HG02678 (cell line): ENCODE results near the gene RAB3GAP2.
"Not testable (repeated sequence)": the region's sequence is repeated elsewhere in the genome, so short reads cannot be mapped to it uniquely, and the experiment has no call there.

Experiments used
- ATAC-seq: cut with Tn5 transposase; IDR thresholded peaks from one replicate; pipeline ENCODE4 v1.9.1; 2021; ENCODE audit warnings: mild to moderate bottlenecking, moderate library complexity; ENCODE audit not compliant: unreplicated experiment

The RAB3GAP2 gene

DNA sequence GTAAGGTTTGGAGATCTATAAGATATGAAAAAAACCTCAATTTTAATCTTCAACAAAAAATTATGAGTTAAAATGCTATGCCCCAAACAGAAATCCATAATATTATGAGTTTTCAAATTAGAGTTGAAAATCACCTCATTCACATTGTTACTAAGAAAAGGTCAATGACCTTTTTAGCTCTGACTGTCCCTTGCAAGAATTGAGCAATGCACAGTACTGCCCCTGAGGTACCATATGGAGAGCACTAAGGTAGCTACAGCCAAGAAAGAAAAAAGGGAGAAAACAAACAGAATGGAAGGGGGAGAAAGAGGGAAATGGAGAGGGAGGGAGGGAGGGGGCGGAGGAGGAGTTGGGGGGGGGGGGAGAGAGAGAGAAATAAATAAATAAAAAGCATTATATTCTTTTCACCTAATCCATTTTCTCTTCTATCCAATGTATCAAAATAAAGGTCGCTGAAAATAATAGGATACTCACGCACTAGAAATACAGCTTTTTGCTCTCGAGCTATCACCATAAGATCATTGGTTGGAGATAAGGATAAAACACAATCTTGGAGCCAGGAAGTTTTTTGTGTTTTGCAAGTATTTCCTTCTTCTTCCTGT is 58.8 kb downstream of the RAB3GAP2 start:
- ATAC-seq = no peak

DNA sequence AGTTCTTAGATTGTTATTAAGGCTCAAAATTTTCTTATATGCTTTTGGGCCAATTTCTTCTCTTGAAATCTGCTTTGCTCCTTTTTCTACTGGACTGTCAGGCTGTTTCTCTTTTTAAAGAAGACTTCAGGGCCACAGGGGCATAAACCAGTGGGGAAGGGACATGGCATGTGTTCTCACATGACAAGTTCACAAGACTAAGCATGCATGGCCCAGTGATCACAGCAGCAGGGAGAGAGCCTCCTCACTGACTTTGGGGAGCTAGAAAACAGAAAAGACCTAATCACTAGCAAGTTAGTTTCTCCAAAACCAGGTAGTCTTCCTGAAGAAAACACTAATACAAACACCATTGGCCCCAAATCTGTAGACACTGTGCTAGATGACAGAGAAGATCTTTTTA is 64.8 kb downstream of the RAB3GAP2 start:
- no peak for ATAC-seq

DNA sequence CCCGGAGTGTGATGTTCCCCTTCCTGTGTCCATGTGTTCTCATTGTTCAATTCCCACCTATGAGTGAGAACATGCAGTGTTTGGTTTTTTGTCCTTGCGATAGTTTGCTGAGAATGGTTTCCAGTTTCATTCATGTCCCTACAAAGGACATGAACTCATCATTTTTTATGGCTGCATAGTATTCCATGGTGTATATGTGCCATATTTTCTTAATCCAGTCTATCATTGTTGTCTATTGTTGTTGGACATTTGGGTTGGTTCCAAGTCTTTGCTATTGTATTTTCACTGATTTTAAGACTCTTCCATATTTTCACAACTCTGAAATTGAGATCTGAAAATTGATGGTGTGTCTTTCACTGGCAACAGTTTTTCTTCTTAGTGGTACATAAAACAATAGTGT is 67.5 kb downstream of the RAB3GAP2 start:
- not testable (repeated sequence) for ATAC-seq

DNA sequence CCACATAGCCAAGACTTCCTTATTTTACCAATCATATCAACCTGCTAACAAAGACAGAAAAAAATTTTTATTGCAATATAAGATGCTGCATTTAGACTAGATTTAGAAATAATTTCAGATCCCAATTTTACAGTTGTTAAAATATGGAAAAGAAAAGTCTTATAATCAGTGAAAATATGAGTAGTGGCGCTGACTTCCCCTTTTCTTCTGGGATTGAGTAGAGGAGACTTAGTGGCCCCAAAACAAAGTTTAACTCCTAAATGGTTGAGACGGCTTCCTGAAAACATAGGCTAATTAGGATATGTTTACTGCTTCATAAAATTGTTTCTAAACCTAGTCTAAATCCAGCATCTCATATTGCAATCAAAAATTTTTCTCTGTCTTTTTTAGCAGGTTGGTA is 68.4 kb downstream of the RAB3GAP2 start:
- ATAC-seq = no peak

DNA sequence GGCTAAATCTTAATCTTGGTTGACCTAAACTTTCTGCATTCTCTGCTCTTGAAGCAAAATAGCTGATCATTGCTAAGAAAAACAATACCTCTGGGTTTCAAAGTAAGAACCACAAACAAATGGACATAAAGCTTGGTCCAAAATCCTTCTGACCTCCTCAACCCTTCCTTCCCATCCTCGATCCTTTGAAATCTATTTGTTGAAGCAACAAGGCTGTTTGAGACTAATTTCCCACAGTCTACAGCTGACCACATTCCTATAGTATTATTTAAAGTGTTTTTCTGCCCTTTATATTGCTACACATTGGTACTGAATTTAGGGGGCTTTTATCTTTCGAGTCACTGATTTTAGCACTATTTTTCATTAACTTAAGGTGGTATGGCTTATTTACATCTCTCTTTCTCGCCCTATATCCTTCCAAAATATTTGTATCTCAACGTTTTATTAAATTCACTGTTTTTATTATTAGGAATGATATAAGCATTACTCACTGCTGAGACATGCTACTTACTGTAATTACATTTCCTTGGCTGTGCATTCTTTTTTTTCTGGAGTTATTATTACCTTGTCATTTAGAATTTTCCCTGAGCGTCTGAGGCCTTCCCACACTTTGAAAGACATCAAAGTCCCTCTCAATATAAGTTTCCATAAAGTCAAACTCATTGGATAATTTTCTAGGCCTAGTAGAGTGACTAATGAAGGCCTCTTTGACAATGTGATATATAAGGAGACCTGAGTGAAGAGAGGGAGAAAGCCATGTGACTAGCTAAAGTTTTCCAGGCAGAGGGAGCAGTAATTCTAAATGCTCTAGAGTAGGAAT is 73.9 kb downstream of the RAB3GAP2 start:
- no peak for ATAC-seq

DNA sequence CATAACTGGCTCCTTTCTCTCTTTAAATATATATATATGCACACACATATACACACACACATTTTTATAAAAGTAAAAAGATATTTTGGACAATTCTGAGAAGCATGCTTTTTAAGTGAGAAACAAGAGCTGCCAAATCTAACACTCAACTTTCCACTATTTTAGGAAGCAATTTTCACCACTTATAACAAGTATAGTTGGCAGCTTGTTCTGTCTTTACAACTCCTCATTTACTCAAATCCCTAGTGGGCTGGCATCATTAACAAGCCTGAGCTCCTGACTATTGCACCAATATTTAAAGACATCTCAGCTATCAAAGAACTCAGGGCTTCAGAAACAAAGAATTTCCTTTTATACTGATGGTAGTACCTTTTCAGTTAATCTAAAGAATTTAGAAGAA is 76.6 kb downstream of the RAB3GAP2 start:
- ATAC-seq = no peak

DNA sequence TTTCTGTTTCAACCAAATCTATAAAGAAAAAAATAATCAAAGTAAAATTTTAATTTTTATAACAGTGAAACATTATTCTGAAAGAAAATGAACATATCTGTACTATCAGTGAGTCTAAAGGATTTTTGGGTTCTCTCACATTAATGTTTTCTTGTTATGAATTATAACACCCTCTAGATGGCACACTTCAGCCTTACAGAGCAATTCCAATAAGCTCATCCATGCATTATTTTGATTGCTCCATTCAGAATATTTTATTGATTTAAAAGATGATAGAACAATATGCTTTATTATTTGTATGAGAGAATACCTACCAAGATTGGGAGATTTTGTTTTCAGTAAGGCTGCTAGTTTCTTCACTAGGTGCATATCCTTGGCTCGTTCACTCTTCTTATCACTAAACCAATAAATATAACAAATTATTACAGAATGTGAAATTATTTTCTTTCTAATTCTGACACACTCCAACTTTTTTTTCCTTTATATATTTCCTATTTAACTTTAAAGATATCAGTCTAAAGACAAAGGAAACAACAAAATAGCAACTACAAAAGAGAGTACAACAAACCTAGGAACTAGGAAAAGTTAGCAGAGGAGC is 82.4 kb downstream of the RAB3GAP2 start:
- peak; percentile 55 for ATAC-seq

DNA sequence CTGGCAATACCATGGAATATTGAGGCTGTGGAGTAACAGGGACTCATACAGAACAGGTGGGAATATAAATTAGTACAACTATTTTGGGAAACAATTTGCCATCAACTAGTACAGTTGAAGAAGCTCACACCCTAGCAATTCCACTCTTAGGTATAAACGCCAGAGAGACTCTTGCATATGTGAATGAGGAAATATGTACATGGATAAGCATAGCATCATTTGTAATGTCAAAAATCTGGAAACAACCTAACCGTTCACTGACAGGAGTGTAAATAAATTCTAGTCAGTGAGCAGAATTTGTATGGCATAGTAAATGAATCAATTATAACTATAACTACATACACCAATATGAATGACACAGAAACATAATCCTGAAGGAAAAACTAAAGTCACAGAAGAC is 83.7 kb downstream of the RAB3GAP2 start:
- no peak for ATAC-seq

DNA sequence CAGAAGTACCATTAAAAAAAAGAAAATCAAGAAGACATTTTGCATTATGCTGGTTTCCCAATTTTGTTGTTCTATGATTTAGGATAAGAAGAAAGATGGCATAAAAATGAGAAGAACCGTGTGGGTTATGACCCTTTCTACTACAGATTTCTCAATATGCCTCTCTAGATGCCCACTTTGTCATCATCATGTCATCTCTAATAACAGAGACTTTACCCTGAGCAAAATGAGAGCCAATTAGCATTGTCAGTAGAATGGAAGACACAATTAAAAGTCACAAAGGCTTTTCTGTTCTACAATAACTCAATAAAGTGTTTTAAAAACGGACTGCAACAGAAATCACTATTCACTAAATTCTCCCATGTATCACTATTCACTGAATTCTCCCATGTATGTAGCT is 85.5 kb downstream of the RAB3GAP2 start:
- no peak for ATAC-seq

DNA sequence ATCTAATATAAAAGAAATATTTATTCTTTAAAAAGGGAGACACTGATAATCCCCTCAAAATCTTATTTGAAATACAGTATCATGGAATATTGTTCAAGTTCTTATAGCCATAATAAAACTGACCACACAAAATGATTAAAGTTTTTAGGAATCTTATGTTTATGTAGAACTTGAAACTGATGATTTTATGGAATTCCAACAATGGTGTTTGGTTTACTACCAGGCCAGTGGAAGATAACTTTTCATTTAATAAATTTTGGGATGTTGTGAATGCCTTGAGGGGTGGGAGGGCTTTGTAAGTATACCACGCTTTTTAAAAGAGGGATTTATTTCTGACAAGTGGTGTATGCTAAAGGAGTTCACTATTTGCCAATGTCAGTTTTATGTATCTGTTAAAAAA is 87.7 kb downstream of the RAB3GAP2 start:
- no peak for ATAC-seq

DNA sequence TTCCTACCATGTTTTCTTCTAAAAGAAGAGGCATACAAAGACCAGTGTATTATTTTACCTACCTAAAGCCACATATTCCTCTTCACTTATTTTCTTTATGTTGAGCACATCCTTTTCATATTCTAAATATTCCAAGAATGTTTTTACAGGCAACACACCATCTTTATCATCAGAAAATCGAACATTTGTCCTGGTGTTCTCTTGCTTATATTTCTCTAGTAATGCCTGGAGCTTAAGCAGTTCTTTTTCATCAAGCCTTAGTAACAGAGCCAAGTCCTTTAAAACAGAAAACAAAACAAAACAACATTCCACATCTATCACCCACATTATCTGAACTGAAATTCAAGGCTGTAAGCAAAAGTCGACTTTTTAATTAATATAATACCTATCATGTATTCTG is 89.6 kb downstream of the RAB3GAP2 start:
- no peak for ATAC-seq

DNA sequence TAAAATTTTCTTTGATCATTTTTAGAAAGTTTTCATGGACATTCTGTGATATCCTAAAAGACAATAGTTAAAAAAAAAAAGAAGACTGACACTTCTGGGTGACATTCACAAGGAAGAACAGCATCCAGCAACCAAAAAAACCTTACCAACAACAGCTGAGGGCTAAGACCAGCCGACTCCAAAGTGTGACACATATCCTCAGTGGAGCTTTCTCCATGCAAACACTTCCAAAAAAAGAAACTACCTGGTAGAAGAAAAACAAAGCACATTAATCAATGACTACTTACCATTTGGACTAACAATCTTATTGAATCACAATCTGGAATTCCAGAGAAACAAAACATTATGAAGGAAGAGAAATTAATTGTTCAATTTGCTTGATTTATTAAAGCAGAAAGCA is 90.1 kb downstream of the RAB3GAP2 start:
- ATAC-seq = no peak

DNA sequence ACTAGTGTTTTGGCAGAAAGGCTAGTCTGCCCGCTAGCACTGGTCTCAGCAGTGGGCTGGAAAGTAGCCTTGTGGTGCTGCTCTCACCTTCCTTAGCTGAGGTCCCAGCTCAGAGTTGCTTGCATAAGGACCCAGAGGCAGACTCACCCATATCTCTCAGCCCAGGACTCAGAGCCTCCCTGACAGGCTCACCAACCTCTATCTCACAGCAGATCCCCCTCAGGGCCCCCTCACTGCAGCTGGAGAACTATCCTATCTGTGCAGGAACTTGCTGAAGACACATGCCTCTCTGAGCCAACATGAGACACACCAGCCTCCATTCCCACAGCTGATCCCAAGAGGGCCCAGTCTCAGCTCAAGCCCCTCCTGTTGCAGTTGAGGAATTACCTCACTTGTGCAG is 95.7 kb downstream of the RAB3GAP2 start:
- no peak for ATAC-seq

DNA sequence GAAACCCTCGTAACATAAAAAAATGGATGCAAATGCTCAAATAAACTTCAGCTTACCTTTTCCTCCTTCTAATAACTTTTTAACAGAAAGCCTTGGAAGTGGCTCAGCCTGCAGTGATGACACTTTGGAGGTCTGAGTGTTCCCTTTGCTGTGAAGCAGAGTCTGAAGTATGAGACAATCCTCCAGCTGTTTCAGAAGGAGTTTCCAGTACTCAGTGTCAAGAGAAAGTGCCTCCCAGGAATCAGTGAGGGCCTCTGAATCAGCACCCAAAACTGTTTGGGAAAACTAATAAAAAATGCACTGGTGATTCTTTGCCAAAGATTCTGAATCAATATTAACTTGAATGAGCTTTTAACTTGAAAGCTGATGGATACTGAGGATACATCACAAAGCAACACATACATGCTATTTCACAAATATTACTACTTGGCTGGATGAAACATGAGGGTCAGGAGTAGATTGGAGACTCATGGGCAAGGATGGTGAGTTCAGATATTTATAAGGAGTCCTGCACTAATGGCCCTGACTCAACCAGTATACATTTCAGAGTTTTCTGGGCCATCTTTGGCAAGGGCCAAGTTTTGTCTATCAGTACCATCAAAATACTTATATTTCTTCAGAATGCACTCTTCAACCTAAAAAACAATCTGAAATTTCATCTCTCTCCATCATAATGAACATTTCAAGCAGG is 101.3 kb downstream of the RAB3GAP2 start:
- ATAC-seq = no peak

DNA sequence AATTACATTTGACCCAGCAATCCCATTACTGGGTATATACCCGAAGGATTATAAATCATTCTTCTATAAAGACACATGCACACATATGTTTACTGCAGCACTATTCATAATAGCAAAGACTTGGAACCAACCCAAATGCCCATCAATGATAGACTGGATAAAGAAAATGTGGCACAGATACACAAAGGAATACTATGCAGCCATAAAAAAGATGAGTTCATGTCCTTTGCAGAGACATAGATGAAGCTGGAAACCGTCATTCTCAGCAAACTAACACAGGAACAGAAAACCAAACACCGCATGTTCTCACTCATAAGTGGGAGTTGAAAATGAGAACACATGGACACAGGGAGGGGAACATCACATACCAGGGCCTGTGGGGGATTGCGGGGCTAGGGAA is 102.4 kb downstream of the RAB3GAP2 start:
- not testable (repeated sequence) for ATAC-seq

DNA sequence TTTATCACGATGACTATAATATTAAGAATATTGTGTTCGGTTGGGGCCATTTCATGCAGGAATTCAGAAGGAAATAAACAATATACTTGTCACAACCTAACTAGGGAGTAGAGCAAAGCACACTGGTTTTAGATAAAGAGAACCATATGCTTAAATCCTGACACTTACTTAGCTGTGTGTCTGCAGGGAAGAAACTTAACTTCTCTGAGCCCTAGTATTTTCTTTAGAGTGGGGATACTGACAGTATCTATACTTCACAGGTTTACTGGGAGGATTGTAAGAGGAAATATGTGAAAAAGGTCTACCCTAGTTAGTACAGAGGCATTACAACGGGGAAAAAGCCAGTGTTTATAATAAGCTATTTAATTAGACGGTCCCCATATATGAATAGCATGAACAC is 105.4 kb downstream of the RAB3GAP2 start:
- no peak for ATAC-seq

DNA sequence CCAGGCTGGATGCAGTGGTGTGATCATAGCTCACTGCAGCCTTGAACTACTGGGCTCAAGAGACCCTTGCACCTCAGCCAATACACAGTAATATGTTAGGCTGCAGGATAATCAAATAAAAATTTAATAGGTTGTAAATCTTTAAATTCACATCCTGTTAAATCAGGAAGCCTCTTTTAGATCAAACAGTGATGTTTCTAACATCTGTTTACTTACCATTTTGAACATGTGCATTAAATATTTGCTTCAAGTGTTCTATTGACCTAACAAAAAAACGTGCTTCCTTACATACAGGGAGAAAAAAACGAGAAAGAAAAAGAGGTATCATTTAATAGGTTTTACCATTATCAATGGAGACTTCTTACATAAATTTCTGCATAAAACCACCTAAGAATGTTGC is 107.7 kb downstream of the RAB3GAP2 start:
- ATAC-seq = no peak

DNA sequence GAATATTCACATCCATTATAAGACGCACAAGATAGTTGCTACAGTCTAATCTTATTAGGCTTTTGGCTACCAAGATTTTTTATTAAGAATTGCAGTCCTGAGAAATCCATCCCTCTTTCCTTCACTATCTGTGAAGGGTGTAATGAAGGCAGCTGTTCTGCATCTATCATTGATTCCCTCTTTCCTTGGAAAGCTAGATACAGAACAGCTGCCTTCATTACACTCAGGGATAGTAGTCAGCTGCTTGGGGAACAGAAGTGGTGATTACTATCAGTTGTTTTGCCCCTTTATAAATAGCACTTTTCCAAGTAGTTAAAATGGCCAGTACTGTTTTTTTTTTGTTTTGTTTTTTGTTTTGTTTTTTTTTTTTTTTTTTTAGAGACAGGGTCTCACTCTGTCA is 108.1 kb downstream of the RAB3GAP2 start:
- no peak for ATAC-seq

DNA sequence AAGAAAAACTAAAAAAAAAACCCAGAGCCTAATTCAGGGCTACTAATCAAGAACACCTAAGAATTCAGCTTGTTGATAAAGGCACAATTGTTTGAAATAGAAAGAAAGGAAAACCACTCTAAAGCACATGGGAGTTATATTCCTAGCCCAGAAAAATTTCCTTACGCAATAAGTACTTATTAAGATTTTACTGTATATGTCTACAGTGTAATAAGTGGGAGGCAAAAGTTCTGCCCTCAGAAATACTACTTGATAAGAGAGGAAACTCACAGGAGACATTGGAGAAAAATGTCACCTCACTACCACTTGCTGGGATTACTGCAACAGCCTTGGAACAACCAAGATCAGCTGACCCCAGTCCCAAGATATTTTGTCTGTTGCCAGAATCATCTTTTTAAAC is 112.2 kb downstream of the RAB3GAP2 start:
- no peak for ATAC-seq

DNA sequence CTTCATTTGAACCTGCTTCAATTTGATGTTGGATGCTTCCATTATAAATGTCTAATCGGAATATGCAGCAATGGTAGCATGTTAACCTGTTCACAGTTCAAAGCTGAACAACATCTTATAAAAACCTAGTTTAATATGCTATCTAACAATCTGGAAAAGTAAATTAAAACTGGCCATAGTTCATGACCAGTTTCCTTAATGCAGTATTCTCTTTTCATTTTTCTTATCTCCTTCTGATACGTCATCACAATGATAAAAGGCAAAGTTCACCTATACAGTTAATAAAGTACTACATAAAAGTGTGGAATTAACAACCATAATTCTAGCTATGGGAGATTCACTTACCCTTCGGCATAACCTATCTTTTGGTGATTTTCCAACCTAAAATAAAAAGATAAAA is 113.2 kb downstream of the RAB3GAP2 start:
- no peak for ATAC-seq

DNA sequence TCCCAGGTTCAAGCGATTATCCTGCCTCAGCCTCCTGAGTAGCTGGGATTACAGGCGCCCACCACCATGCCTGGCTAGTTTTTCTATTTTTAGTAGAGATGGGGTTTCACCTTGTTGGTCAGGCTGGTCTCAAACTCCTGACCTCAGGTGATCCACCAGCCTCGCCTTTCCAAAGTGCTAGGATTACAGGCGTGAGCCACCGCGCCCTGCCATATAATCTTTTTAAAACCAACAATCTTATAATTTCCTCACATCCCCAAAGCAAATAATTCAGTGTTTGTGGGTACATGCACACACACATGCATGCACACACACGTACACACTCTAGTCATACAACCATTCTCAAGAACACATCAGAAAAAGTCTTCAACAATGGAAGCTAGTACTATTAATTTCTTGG is 113.7 kb downstream of the RAB3GAP2 start:
- not testable (repeated sequence) for ATAC-seq

DNA sequence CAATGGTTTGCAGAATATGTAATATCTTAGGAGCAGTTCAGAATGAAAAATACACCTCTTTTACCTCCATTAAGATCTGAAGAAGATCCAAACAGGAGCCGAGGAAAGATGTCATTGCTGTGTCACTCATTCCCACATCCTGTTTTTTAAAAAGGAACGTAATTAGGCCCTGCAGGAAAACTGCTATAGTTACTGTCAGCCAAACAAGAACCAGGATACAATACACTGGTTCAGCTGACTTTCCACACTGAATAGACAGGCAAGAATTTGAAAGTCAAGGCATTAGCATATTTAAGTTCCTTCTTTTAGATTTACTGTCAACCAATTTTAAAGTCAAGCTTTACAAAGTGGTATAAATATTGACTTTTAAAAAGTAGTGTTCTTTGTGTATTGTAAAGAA is 114.5 kb downstream of the RAB3GAP2 start:
- ATAC-seq = no peak
